ENCODE data around the gene INPP5D.

DNA sequence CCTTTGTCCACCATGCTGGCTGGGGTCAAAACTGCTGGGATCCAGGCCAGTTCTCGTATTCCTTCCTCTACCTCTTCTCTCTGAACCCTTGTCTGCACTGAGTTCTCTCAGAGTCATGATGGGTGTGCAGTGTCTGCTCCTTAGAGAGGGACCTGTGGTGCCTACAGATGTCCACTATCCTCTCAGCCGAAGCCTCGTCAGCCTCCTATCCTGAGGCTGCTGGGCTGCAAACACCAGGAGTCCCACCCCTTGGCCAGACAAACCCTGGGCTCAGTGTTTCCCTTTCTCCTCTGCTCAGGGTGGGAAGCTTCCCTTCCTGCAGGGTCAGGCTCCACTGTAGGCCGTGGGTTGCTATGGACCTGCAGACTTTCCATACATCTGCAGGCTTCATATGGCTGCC is 2.3 kb downstream of the INPP5D start:
- TF ChIP-seq, protein P1, sequence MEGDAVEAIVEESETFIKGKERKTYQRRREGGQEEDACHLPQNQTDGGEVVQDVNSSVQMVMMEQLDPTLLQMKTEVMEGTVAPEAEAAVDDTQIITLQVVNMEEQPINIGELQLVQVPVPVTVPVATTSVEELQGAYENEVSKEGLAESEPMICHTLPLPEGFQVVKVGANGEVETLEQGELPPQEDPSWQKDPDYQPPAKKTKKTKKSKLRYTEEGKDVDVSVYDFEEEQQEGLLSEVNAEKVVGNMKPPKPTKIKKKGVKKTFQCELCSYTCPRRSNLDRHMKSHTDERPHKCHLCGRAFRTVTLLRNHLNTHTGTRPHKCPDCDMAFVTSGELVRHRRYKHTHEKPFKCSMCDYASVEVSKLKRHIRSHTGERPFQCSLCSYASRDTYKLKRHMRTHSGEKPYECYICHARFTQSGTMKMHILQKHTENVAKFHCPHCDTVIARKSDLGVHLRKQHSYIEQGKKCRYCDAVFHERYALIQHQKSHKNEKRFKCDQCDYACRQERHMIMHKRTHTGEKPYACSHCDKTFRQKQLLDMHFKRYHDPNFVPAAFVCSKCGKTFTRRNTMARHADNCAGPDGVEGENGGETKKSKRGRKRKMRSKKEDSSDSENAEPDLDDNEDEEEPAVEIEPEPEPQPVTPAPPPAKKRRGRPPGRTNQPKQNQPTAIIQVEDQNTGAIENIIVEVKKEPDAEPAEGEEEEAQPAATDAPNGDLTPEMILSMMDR (IDR thresholded peaks at IDR 0.05): no peak
- TF ChIP-seq, protein P2, sequence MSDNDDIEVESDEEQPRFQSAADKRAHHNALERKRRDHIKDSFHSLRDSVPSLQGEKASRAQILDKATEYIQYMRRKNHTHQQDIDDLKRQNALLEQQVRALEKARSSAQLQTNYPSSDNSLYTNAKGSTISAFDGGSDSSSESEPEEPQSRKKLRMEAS (CRISPR knock-in tag; IDR thresholded peaks at IDR 0.05): no peak
- TF ChIP-seq MYBL2 (CRISPR knock-in tag; IDR thresholded peaks at IDR 0.05): no peak
- TF ChIP-seq, protein P3, sequence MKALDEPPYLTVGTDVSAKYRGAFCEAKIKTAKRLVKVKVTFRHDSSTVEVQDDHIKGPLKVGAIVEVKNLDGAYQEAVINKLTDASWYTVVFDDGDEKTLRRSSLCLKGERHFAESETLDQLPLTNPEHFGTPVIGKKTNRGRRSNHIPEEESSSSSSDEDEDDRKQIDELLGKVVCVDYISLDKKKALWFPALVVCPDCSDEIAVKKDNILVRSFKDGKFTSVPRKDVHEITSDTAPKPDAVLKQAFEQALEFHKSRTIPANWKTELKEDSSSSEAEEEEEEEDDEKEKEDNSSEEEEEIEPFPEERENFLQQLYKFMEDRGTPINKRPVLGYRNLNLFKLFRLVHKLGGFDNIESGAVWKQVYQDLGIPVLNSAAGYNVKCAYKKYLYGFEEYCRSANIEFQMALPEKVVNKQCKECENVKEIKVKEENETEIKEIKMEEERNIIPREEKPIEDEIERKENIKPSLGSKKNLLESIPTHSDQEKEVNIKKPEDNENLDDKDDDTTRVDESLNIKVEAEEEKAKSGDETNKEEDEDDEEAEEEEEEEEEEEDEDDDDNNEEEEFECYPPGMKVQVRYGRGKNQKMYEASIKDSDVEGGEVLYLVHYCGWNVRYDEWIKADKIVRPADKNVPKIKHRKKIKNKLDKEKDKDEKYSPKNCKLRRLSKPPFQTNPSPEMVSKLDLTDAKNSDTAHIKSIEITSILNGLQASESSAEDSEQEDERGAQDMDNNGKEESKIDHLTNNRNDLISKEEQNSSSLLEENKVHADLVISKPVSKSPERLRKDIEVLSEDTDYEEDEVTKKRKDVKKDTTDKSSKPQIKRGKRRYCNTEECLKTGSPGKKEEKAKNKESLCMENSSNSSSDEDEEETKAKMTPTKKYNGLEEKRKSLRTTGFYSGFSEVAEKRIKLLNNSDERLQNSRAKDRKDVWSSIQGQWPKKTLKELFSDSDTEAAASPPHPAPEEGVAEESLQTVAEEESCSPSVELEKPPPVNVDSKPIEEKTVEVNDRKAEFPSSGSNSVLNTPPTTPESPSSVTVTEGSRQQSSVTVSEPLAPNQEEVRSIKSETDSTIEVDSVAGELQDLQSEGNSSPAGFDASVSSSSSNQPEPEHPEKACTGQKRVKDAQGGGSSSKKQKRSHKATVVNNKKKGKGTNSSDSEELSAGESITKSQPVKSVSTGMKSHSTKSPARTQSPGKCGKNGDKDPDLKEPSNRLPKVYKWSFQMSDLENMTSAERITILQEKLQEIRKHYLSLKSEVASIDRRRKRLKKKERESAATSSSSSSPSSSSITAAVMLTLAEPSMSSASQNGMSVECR (CRISPR knock-in tag; IDR thresholded peaks at IDR 0.05; ENCODE audit: borderline replicate concordance): no peak
- TF ChIP-seq CREB1 (CRISPR knock-in tag; IDR thresholded peaks at IDR 0.05): no peak
- TF ChIP-seq, protein P4, sequence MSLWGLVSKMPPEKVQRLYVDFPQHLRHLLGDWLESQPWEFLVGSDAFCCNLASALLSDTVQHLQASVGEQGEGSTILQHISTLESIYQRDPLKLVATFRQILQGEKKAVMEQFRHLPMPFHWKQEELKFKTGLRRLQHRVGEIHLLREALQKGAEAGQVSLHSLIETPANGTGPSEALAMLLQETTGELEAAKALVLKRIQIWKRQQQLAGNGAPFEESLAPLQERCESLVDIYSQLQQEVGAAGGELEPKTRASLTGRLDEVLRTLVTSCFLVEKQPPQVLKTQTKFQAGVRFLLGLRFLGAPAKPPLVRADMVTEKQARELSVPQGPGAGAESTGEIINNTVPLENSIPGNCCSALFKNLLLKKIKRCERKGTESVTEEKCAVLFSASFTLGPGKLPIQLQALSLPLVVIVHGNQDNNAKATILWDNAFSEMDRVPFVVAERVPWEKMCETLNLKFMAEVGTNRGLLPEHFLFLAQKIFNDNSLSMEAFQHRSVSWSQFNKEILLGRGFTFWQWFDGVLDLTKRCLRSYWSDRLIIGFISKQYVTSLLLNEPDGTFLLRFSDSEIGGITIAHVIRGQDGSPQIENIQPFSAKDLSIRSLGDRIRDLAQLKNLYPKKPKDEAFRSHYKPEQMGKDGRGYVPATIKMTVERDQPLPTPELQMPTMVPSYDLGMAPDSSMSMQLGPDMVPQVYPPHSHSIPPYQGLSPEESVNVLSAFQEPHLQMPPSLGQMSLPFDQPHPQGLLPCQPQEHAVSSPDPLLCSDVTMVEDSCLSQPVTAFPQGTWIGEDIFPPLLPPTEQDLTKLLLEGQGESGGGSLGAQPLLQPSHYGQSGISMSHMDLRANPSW (CRISPR knock-in tag; conservative IDR thresholded peaks at IDR 0.05; ENCODE audit: low read depth): no peak
- no peak for TF ChIP-seq ZNF416 (CRISPR knock-in tag; IDR thresholded peaks at IDR 0.05)
- TF ChIP-seq TEAD4 (CRISPR knock-in tag; IDR thresholded peaks at IDR 0.05): no peak
- TF ChIP-seq, protein P5, sequence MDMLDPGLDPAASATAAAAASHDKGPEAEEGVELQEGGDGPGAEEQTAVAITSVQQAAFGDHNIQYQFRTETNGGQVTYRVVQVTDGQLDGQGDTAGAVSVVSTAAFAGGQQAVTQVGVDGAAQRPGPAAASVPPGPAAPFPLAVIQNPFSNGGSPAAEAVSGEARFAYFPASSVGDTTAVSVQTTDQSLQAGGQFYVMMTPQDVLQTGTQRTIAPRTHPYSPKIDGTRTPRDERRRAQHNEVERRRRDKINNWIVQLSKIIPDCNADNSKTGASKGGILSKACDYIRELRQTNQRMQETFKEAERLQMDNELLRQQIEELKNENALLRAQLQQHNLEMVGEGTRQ (CRISPR knock-in tag; IDR thresholded peaks at IDR 0.05): no peak
- TF ChIP-seq, protein P6, sequence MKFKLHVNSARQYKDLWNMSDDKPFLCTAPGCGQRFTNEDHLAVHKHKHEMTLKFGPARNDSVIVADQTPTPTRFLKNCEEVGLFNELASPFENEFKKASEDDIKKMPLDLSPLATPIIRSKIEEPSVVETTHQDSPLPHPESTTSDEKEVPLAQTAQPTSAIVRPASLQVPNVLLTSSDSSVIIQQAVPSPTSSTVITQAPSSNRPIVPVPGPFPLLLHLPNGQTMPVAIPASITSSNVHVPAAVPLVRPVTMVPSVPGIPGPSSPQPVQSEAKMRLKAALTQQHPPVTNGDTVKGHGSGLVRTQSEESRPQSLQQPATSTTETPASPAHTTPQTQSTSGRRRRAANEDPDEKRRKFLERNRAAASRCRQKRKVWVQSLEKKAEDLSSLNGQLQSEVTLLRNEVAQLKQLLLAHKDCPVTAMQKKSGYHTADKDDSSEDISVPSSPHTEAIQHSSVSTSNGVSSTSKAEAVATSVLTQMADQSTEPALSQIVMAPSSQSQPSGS (CRISPR knock-in tag; IDR thresholded peaks at IDR 0.05; ENCODE audit: borderline replicate concordance, low read depth): no peak
- TF ChIP-seq NR2C2 (CRISPR knock-in tag; IDR thresholded peaks at IDR 0.05): no peak
- TF ChIP-seq ZBTB21 (CRISPR knock-in tag; IDR thresholded peaks at IDR 0.05; ENCODE audit: borderline replicate concordance): no peak
- TF ChIP-seq ZNF232 (CRISPR knock-in tag; IDR thresholded peaks at IDR 0.05): no peak
- no peak for TF ChIP-seq RELA (CRISPR knock-in tag; IDR thresholded peaks at IDR 0.05; ENCODE audit: borderline replicate concordance)

Data from WTC11 (cell line).